GM12891 (cell line): ENCODE results near the gene NTSR2.

Experiments
- POLR2A ChIP-seq: IDR thresholded peaks from 2 replicates; pipeline ENCODE4 v1.6.1; 2011; ENCODE audit warnings: low read depth, low read length, control low read depth
- POLR2AphosphoS5 ChIP-seq: IDR thresholded peaks from 2 replicates; pipeline ENCODE4 v1.6.1; 2011; ENCODE audit warnings: low read depth, low read length, control low read depth
- POU2F2 ChIP-seq: IDR thresholded peaks from 2 replicates; pipeline ENCODE4 v1.6.1; 2011; ENCODE audit warnings: low read depth, mild to moderate bottlenecking, control low read depth, low read length, moderate library complexity
- TAF1 ChIP-seq: IDR thresholded peaks from 2 replicates; pipeline ENCODE4 v1.6.1; 2011; ENCODE audit warnings: low read depth, low read length, control low read depth

- no peak for TF ChIP-seq POLR2A
- TF ChIP-seq POLR2AphosphoS5, result no peak
- TF ChIP-seq POU2F2, result no peak
- no peak for TF ChIP-seq TAF1
These were observed 28.3 kb upstream of the NTSR2 start for GRCh38 chr2:11698009-11698922.
